GM19328 (cell line): ENCODE measurements around the gene FPGS.
A peak's percentile ranks its signal among the peaks of the same experiment; 100 is the strongest.
"Not testable (repeated sequence)": the region's sequence is repeated elsewhere in the genome, so short reads cannot be mapped to it uniquely, and the experiment has no call there.

ENCODE experiments used
- ATAC-seq: cut with Tn5 transposase; IDR thresholded peaks from one replicate; pipeline ENCODE4 v1.9.1; 2021; ENCODE audit warnings: mild to moderate bottlenecking, moderate library complexity; ENCODE audit not compliant: unreplicated experiment

The FPGS gene

GRCh38 chr9:127770583-127770904, 32.1 kb upstream of the FPGS start:
- no peak for ATAC-seq

- peak; percentile 83 for ATAC-seq
Measured at GRCh38 chr9:127770905-127771569, 31.6 kb upstream of the FPGS start.

GRCh38 chr9:127771570-127772189, 31.0 kb upstream of the FPGS start:
- ATAC-seq = no peak

- ATAC-seq = no peak
Measured at GRCh38 chr9:127772603-127773002, 30.1 kb upstream of the FPGS start.

- no peak for ATAC-seq
Measured at GRCh38 chr9:127773272-127773671, 29.4 kb upstream of the FPGS start.

DNA sequence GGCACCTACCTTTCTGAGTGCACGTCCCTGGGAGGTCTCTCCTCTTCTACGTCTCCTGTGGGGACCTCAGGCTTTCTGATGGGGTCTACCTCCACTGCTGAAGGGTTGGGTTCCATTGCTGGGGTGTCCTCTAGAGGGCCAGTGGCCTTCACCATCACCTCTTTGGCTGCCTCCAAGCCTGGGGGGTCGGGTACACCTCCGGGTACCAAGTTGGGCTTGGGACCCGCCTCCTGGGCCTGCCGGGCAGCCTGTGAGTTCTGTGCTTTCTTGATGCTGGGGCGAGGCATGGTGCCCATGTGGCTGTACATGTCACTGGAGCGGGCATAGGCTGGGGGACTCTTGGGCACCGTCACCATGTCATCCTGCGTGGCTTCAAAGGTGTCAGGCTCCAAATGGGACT, 28.7 kb upstream of the FPGS start:
- ATAC-seq = no peak

DNA sequence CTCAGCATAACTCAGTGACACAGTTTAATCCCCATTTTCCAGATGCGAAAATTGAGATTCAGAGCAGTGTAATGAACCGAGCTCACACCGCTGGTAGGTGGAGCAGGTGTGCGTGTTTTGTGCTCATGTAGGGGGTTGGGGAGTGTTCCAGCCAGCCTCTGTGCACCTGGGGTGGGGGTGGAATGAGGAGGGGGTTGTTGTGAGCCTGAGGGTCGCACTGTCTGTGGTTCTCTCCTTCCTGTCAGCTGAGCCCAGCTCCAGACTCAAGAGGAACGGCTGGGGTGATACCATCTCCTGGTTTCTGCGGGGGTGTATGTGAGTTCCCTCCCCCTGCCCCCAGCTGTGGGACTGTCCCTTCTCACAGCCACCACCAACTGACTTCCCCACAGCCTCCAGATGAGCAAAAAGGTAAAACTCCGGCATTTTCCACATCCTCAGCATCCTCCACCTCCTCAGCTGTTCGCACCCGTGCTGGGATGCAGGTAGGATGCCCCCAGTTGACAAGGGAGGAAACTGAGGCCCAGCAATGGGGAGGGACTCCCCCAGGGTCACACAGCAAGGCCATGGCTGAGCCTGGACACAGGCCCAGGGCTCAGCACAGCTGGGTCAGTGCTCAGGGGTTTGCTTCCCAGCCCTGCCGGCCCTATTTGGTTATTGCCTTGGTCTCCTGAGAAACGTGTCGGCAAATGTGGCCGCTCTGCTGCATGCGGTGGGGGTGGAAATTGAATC, 26.3 kb upstream of the FPGS start:
- no peak for ATAC-seq

GRCh38 chr9:127776924-127777289, 25.8 kb upstream of the FPGS start:
- ATAC-seq = no peak

GRCh38 chr9:127777368-127777980, 25.2 kb upstream of the FPGS start:
- ATAC-seq = no peak

- peak; percentile 39 for ATAC-seq
Measured at GRCh38 chr9:127778280-127779135, 24.2 kb upstream of the FPGS start, which contains the start of gene SH2D3C. Gene SH2D3C (minus strand): TSS chr9:127778666. CDS start chr9:127778627, 39 bp downstream.

- ATAC-seq = no peak
Measured at GRCh38 chr9:127779136-127779981, 23.3 kb upstream of the FPGS start.

- no peak for ATAC-seq
Measured at GRCh38 chr9:127780126-127780885, 22.4 kb upstream of the FPGS start.

DNA sequence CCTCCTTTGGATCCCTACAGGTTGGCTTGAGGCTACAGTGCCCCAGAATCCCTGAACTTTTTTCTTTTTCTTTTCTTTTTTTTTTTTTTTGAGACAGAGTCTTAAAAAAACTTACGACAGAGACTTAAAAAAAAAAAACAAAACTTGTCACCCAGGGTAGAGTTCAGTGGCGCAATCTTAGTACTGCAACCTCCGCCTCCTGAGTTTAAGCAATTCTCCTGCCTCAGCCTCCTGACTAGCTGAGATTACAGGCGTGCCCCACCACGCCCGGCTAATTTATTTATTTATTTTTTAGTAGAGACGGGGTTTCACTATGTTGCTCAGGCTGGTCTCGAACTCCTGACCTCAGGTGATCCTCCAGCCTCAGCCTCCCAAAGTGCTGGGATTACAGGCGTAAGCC, 21.8 kb upstream of the FPGS start:
- ATAC-seq = not testable (repeated sequence)

GRCh38 chr9:127781806-127782205, 20.9 kb upstream of the FPGS start:
- no peak for ATAC-seq

DNA sequence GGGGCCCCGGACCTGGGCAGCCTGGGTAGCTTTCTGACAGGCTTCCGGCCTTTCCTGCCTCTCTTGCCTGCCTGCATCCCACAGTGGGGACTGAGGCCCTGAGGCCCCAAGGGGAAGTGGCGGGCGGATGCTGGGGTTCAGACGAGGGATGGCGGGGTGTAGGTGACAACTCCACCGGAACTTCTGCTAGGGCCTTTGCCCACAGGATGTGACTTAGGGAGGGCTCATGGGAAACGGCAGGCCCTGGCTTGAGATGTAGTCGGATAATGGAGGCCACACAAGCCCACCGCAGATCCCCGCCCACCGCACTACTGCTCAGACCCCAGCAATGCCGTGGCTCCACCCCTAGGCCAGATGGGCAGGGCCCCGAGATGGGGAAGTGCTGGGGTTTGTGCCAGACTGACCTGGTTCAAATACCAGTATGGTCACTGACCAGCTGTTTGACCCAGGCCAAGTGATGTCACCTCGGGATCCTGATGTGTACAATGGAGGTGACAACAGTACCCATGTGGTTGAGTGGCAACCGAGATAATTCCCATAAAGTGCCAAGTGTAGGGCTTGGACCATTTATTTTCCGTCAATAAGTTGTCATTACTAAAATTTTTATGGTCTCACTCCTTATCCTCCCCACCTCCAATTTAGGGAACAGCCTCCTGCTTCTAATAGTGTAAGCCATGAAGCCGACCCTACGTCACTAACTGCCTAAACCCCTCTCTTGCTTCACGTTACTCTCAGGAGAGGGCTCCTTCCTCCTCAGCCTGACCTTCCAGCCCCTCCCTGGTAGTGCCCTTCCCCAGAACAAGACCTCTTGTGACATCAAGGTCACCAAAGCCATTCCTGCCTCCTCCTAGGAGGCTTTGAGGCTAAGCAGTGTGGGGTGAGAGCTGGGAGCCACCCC, 19.3 kb upstream of the FPGS start:
- ATAC-seq = no peak

- ATAC-seq = peak; percentile 45
Measured at GRCh38 chr9:127785023-127785932, 17.4 kb upstream of the FPGS start.
